Erythroblast (primary cell): Measurements from ENCODE around the gene MOXD1.

ENCODE experiments used
- DNase-seq, 2 experiments: peaks; one replicate each; lab custom pipeline; 2025; lab: John Stamatoyannopoulos, UW
- GATA1 ChIP-seq: IDR thresholded peaks from 2 replicates; pipeline ENCODE4 v1.6.1; 2011; ENCODE audit warnings: low read depth, mild to moderate bottlenecking, control low read depth, low read length, moderate library complexity
- POLR2A ChIP-seq: IDR thresholded peaks from 2 replicates; pipeline ENCODE4 v1.6.1; 2011; ENCODE audit warnings: mild to moderate bottlenecking, low read length

MOXD1 gene

DNA sequence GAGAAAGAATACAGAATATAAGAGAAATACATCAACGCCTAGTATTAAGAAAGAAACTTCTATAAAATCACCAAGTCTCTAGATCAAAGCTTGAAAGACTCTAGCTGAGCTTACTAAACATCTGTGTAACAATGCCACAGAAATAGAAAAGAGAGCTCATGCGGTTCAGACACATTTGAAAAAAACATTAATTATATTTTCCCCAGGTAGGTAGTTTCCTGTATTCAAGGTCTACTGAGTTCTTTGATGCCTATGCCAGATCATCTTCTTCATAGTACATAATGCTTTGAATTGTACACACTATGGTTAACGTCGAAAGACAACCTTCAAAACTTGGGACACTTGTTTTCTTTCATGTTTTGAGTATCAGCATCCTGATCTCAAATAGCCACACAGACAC, 11.3 kb downstream of the MOXD1 start:
- DNase-seq: no peak
- TF ChIP-seq POLR2A (no peak), GATA1 (no peak)

DNA sequence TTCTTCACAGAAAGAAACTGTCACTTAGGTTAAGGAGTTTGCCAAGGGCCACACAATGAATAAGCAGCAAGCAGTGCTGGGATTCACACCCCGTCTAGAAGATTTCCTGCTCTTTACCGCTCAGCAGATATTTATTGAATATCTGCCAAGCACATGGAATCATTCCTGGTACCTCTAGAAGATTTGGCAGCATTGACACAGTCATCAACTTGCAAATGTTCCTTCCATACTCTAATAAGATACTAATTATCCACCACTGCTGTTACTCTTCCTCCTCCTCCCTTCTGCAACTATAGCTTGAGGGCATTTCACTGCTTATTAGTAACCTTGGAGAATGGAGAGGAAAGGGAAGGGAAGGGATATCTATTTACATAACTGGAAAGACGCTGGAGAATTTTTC, 13.0 kb downstream of the MOXD1 start:
- no peak for DNase-seq
- TF ChIP-seq GATA1: no peak
- TF ChIP-seq POLR2A: no peak

DNA sequence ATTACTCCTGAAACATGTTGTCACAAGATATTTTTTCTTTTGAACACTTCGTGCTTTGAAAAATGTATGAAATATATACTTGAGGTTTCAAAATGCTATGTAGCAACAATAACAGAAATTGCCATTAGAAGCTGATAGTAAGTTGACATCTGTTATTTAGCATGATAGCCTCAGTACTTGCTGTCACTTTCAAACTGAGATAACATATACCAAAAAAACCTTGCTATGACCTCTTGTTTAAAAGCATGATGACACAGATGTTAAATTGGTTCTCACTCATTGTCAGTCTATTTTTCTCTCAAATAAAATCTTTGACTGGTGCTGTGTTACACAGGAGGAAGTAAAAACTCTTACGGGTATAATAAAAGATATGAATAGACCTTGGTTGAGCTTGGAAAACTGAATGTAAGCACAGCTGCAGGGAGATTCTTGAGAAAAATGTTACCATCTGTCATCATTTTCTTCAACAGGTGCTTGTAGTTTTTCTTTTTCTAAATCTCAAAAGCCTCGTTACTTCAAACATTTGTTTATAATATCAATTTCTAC, 18.6 kb downstream of the MOXD1 start:
- no peak for DNase-seq
- TF ChIP-seq POLR2A: no peak
- no peak for TF ChIP-seq GATA1

DNA sequence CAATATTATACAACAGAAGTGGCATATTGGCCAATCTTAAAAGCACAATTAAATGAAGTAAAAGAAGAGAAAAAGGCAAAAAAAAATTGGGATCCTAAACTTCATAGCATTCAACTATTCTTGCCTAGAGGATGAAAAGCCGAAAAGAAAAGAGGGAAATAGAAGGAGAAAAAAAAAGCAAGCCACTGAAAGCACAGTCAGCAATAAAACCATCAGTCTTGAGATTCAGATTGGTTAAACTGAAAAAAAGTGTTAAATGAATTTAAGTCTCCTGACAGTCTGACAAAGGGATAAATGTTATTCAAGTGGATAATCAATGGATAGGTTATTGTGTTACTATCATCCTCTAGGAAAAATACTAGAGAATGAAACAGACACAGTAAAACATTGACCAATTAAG, 19.9 kb downstream of the MOXD1 start:
- no peak for TF ChIP-seq POLR2A
- no peak for TF ChIP-seq GATA1
- no peak for DNase-seq

DNA sequence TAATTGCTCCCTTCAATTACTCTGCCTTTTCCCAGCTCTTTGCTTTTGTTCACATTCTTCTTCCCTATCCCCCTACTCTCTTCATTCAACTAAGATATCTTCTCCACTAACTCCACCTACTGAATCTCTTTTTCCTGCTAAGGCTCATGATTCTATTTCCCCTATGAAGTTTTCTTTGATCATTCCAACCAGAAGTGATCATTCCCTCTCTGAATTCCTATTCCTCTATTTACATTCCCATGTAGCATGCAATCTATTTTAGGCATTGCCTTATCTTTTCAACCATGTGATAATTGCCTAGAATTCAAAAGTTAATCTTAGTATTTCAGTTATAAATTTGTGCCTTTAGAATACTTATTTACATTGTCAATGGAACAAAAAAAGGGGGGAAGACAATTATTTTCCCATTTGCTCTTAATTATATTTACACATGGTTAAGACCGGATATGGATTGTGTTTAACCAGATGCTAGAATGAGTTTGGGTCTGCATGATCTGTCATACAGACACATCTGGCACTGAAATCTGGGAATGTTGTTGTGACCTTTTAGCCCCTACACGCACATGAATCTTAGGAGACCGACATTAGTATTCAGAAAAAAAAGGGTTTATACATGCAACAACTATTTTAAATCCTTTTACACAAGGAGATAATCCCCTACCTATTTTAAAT, 20.8 kb downstream of the MOXD1 start:
- DNase-seq: no peak
- TF ChIP-seq POLR2A: no peak
- no peak for TF ChIP-seq GATA1

DNA sequence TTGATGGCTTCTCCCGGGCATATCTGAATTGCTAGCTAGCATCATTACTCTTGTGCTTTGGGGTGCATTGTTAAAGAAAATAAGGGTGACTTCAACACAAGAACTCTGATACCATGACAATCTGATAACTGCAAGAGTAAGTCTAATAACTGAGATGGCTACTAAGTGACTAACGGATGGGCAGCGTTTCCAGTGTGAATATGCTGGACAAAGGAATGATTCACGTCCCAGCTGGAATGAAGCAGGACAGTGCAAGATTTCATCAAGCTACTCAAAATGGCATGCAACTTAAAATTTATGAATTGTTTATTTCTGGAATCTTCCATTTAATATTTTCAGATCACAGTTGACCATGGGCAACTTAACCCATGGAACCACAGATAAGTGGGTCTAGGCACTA, 31.7 kb downstream of the MOXD1 start:
- no peak for DNase-seq

DNA sequence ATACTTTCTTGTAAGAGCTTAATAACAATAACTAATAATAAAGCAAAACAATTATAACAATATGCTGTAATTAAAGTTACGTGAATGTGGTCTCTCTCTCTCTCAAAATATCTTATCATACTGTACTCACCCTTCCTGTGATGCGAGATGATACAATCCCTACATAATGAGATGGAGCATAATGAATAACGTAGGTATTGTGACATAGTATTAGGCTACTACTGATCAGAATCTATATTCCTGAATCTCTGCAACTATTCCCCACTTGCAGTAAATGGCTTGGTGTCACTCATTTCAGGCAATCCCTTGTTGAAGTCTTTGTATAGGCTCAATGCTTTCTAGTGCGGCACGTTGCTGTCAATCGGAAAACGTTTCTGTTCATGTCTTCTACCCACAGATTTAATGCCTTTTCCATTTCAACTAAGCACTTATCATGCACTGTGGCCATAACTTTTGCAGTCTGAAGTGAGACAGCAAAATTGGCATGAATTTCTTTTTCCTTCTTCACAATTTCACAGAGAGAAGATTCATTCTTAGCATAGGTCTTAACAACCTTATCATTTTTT, 32.3 kb downstream of the MOXD1 start:
- TF ChIP-seq POLR2A (no peak), GATA1 (no peak)
- DNase-seq: no peak

More for the DNA sequence above, 31.7 kb downstream of the MOXD1 start:
- TF ChIP-seq POLR2A (no peak), GATA1 (no peak)

DNA sequence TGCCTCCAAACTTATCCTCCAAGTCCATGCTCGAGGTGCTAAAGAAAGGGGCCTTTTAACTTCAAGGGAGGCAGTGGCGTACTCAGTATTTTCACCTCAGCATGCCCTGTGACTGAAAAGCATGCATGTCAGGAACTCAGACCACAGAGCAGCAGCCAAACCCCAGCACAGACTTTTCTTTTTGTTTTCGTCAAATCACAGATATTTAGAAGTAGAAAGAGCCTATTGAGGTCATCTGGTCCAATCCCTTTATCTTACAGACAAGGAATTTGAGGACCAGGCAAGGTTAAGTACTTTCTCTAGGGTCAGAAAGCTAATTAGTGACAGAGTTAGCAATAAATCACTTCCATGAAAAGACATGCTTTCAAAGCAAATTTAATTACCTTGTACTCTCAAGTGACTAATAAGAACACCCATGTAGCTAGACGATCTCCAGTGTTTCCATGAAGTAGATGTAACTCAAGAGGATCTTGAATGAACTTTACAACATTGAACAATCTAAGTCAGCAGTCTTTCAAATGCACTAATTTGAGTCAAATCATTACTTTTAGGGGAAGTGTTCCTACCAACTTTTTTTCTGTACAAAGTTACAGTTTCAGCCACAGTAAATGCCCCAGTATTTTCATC, 35.9 kb downstream of the MOXD1 start:
- no peak for TF ChIP-seq POLR2A
- no peak for TF ChIP-seq GATA1
- no peak for DNase-seq

DNA sequence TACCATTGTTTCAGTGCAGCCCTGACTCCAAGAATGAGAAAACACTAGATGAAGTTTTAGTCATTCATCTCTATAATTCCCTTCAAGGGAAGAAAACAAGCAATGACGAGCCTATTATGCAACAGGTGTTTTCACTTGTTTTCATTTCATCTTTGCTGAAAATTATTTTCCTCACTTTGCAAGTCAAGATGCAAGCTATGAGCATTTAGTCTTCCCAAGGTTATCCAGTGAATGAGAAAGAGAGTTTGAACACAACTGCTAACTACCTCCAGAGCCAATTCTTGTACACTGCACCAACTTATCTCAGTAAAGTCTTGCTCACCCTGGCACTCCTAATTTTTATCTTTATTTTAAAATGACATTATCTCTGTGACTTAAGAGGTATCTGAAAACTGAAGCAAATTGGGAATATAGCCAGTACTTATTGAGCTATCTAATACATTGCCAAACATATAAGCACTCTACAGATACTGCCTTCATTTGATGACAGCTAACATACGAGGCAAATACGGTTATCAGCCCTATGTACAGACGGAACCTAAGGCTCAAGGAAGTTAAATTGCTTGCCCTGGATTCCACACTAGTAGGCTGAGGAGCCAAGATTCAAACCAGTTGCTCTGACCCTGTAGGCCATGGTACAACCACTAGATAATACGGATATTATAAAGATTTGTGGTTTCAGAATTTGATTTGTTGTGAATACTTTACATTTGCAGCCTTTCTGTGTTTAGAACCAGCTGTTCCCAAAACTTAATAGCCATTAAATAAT, 36.8 kb downstream of the MOXD1 start:
- TF ChIP-seq GATA1: no peak
- no peak for TF ChIP-seq POLR2A
- DNase-seq: no peak

DNA sequence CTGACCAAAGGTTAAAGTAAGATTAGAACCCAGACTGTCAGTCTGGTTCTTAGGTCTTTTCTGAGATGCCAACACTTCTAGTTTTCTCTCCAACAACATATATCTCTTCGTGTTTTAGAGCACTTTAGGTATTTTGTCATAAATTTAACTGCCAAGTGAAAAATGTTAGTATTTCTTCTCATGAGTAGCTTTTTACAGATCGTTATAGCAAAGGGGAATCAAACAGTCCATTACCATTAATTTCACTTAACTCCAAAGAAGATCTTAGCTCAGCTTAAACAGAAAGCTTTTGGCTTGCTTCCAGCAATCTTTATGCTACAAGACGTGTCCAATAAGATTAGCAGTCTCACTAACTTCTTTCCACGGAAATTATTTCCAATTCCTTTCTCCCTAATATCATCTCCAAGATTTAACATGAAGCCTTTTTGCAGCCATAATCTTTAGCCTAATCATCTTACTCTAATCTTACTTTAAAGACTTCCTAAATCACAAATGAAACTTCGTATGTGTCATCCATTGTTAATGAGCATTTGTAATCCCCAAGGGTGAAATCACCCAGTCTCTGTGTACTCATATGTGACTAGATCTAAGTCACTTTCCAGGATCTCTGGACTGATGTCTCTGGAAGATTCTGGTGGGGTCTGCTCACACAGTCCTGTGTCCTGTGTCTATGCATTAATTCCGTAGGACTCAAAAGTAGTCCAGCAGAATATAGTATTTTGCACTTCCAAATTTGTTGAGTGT, 38.7 kb downstream of the MOXD1 start:
- TF ChIP-seq POLR2A (no peak), GATA1 (no peak)
- no peak for DNase-seq

DNA sequence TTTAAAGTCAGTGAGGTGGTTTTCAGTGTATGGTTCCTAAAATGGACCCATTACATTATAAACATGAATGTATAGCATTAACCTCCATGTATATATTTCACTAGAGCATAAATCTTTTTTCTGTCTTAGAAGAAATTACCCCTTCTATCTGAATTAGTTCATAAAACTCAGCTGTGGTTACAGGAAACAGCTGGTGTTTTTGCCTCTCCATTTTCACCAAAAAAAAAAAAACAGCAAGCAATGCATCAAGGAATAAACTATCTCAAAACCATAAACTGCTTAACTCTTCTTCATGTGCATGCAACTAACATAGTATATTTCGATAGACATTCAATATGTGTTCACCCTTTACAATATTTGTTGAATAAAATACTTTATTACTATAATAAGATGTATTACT, 40.2 kb downstream of the MOXD1 start:
- no peak for DNase-seq
- TF ChIP-seq GATA1 (no peak), POLR2A (no peak)

DNA sequence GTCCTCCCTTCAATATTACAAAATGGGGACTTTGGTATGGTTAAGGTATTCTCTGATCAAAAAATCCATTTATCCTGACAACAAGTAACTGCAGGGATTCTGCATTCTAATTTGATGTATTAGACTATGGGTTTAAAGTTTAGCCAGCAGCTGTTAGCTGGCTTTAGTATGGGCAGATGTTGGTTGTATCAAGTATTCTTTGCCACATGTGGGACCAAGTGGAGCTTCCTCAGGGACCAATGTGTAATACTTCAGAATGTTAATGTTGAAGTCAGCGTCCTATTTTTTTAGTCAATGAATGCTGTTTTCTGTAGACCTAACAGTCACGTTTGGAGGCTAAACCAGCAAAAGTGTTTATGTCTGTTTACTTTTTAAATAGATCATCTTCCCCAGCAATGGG, 41.4 kb downstream of the MOXD1 start:
- no peak for TF ChIP-seq POLR2A

DNA sequence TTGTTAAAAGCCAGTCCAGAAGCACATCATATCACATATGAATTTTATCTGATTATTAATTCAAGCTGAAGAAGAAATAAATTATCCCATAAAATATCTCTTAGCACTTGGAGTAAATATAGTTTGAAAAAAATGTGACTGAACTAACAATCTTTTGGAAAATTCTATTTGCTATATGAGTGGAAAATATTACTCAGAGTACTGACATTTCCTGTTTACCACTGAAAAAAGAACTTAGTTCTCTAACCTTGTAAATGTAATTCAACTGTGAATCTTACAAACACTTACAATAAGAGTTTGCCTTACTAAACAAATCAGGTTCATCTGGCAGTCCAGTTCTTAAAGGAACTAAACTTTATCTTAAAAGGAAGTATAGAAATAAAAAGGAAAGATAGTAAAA, 44.2 kb downstream of the MOXD1 start:
- TF ChIP-seq POLR2A: no peak
- TF ChIP-seq GATA1: no peak

More for the DNA sequence above, 41.4 kb downstream of the MOXD1 start:
- DNase-seq: no peak

More for the DNA sequence above, 44.2 kb downstream of the MOXD1 start:
- no peak for DNase-seq
